ENCODE measurements around the gene PON1.

PON1 gene

DNA sequence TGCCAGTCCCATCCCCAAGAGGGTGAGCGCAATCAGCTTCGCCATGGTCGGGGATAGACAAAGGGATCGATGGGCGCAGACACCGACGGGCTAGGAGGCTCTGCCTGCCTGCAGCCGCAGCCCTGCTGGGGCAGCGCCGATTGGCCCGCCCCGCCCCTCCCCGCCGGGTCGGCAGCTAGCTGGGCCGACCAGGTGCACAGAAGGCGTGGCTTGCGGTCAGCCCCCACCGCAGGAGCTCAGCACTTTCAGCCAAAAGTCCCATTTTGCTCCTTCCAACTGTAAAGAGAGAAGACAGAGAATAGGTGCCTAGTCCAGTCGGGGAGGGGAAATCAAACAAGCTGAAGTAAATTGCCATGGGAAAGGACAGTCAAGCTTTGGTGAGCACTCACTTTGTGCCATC lies at the start of gene PON1:
Gene PON1 (minus strand): TSS at position 102 of the 400 bp plus-strand sequence. CDS start 57 bp downstream, at position 45.
- DNase-seq (ENCODE audit: low read depth), result no peak

- DNase-seq (ENCODE audit: low read depth), result no peak
Measured at GRCh38 chr7:95373323-95373722, 49.0 kb upstream of the PON1 start.

- no peak for DNase-seq (ENCODE audit: low read depth)
Measured at GRCh38 chr7:95368235-95368634, 43.9 kb upstream of the PON1 start.

DNA sequence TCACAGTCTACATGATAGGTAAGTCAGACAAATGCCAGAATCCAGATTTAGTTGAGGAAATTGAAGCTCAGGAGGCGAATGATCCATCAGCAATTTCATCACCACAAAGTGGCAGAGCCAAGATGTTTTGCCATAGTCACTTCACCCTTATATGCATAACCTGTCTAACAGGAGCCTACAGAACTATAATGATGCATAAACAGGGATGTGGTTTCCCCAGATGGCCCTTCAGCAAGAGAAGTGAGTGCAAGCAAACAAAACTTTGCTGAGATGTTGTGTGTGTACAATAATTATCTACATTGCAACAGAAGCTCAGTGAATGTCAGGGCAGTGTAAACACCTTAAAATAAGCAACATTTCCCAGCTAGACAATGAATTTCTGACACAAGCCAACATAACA lies 43.3 kb upstream of the PON1 start:
- DNase-seq (ENCODE audit: low read depth), result no peak

GRCh38 chr7:95365151-95365550 lies 40.8 kb upstream of the PON1 start:
- no peak for DNase-seq (ENCODE audit: low read depth)

DNA sequence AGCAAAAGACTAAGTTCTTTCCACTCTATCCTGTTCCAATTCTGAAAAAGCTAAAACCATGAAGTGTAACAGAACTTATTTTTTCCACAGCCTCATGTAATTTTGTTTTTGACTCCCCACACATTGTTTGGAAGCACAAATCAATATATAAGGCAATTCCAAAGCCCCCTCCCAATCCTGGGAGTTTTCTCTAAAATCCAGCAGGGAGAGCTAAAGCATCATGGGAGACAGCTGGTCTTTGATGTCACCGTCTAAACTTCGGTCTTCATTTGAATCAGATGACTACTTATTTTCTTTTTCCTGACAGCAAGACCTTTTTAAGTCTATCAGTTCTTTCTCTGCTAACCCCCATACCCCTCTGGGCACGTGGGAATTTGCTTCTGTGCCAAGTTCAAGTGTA lies 33.3 kb upstream of the PON1 start:
- DNase-seq (ENCODE audit: low read depth), result no peak

- no peak for DNase-seq (ENCODE audit: low read depth)
Measured at GRCh38 chr7:95342642-95343307, 18.4 kb upstream of the PON1 start.

- DNase-seq (ENCODE audit: low read depth), result no peak
Measured at GRCh38 chr7:95342029-95342428, 17.7 kb upstream of the PON1 start.

DNA sequence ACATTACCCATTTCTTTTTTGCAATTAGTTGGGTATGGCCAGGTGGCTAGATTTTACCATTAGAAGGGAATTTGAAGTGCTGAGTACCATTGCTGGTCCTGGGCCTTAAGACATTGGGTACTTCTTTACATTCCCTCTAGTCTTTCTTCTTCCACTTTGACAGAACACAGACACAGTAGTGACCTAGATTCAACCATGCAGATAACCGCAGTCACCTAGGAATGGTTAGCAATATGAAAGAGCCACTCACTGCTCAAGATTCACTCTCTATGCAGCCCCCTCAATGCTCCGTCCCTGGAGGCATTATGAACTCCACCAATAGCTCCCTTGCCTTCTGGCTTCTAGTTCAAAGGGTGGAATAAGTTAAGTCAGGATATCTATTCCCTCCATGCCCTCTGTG lies 16.2 kb upstream of the PON1 start:
- DNase-seq (ENCODE audit: low read depth), result no peak

DNA sequence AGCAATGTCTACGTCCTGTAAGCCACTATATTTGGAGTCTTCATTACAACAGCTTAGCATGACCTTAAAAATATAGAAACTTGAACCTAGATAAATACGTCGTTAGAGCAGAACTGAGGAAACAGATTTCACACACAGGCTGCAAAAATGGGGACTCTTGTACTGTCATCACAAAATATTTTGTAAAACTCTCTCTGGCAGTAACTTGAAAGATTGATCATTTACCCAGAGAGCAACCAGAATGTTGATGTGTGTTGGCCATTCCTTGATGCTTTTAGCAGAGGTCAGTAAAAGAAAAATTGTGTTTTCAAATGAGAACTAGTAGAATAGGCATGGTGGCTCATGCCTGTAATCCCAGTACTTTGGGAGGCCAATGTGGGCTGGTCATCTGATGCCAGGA lies 14.5 kb upstream of the PON1 start:
- no peak for DNase-seq (ENCODE audit: low read depth)

DNA sequence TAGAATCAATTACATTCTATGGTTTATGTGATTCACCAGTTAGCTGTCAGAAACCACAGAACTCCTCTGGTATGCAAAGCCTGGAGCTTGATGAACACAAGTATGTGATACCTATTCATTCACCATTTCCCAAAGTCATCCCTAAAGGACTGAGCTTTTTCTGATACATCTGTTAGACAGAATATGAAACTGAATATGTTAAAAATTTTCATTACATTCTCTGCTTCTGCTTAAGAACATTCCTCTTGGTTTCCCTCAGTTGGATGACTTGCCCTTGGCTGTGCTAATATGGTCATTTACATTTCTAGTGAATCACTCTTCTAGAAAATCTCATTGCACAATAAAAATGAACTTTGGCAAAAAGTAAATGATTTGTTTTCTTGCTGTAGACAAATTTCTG lies 10.8 kb upstream of the PON1 start:
- no peak for DNase-seq (ENCODE audit: low read depth)

- no peak for DNase-seq (ENCODE audit: low read depth)
Measured at GRCh38 chr7:95334447-95334846, 10.1 kb upstream of the PON1 start.

DNA sequence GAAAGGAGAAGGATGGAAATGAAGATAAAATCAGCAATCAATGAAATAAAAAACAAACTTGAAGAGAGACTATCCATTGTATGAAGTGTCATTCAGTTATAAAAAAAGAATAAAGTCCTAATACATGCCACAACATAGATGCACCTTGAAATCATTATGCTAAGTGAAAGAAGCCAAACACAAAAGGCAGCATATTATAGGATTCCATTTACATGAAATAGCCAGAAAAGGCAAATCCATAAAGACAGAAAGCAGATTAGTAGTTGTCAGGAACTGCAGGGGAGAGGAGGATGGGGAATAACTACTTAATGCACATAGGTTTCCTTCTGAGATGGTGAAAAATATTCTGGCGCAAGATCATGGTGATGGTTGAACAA lies 6.6 kb upstream of the PON1 start:
- no peak for DNase-seq (ENCODE audit: low read depth)

DNA sequence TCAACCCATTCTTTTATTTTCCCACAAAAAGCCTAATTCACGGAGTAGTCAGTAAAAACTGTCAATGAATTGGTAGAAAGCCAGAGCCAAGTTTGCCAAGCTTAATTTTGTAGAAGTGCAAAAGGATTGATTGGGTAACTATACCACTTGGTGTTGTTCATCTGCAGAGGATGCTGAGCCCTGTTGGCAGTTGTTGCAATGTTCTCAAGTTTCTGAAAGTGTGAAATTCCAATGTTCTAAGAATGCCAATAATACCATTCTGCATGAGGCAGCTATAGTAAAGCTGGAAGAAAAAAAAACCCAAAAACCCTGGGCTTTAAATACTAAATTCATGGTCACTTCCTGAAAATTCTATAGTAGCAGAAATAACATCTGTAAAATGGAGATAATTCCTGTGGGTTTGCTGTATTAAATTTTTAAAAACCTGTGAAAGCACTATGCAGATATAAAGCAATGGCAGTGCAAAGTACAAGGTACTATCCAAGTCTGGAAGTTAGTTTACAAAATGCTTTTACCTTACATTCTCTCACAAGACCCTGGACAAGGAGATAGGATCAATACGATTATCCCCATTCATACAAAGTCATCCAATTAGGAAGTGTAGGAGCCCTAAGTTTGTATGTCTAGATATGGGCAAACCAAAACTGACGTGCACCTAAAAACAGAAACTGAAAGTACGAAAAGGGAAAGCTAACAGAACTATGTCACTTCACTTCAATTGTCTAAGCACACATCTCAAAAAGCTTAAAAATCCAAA lies 6.0 kb upstream of the PON1 start:
- DNase-seq (ENCODE audit: low read depth), result no peak

- DNase-seq (ENCODE audit: low read depth), result no peak
Measured at GRCh38 chr7:95327356-95327755, 3.0 kb upstream of the PON1 start.

- DNase-seq (ENCODE audit: low read depth), result no peak
Measured at GRCh38 chr7:95323410-95324129, 762 bp downstream of the PON1 start.

- no peak for DNase-seq (ENCODE audit: low read depth)
Measured at GRCh38 chr7:95322854-95323253, 1.5 kb downstream of the PON1 start.

DNA sequence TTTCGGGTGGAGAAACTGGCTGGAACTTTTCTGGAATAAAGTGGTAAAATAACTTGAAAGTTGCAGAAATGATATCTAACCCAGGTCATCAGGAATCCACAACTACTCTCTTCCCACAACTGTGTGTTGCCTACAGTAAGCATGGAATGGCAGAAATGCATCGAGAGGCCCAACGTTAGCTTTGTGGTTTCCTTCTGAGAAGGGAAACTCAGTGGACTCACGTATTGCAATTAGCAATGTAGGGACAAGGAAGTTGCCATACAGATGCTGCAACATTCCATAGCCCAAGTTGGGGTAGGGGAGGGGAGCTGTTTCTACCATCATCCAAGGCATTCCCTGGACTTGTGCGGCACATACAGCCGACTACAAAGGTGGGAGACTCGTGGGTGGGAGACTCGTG lies 1.9 kb downstream of the PON1 start:
- no peak for DNase-seq (ENCODE audit: low read depth)

- DNase-seq (ENCODE audit: low read depth), result no peak
Measured at GRCh38 chr7:95321720-95322119, 2.6 kb downstream of the PON1 start.

- DNase-seq (ENCODE audit: low read depth), result no peak
Measured at GRCh38 chr7:95320651-95321050, 3.7 kb downstream of the PON1 start.

GRCh38 chr7:95319570-95319969 lies 4.8 kb downstream of the PON1 start:
- DNase-seq (ENCODE audit: low read depth), result no peak

GRCh38 chr7:95318501-95319100 lies 5.7 kb downstream of the PON1 start:
- no peak for DNase-seq (ENCODE audit: low read depth)

GRCh38 chr7:95317966-95318365 lies 6.4 kb downstream of the PON1 start:
- no peak for DNase-seq (ENCODE audit: low read depth)
